ENCODE measurements around the gene LRRC8D. TPM values are rescaled to one million over a fixed set of nuclear protein-coding genes. Genes with fewer than 3 reads are reported as not detected.

The LRRC8D gene
- total and polyA plus RNA-seq, 2 experiments from 2014 or later: 30.1 to 30.7 TPM

DNA sequence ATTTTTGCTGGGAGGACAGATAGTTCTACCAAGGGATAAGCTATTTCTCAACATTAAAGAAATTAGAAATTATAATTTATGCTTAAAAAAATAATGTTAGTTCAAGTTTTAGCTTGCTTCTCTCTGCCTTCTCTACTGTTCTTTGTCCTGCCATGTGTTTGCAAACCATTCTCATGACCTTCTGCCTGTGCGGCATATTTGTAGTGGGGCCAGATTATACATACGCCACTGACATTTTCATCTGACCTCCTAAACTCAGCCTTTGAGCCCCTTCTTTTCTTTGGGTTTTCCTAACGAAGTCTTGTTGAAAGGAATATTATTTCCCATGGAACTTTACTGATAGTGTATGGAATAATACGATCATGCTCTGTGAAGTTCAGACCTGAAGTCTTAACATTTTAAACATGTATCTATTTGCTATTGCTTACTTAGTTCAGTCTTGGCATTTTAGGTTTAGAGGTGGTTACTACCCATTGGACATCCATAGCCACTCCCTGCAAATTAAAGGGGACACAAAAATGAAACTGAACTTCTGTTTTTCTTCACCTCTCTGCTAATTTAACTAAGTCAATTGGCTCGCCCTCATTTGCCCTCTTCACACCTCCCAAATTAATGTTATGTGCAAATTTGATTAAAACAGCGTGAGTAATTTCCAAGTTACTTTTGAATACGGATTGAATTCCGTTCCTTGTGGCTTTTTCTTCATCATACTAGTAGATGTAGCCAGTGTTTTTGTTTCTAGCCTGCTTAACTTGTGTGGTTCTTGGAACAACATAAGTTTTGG is 15.6 kb downstream of the LRRC8D start:
- Histone ChIP-seq H2AFZ (no peak overlapping the region), H3K36me3 (ENCODE audit: low read depth) (no peaks in the 10 kb centered on the region), H3K4me2 (ENCODE audit: unreplicated experiment) (no peak overlapping the region), H3K27ac (no peak overlapping the region), H3K9me3 (ENCODE audit: low read depth) (no peaks in the 10 kb centered on the region), H3F3A (ENCODE audit: insufficient read depth) (no peaks in the 10 kb centered on the region), H4K20me1 (ENCODE audit: insufficient read depth) (no peaks in the 10 kb centered on the region), H3K79me2 (ENCODE audit: insufficient read depth) (no peaks in the 10 kb centered on the region), H3K9me2 (ENCODE audit: insufficient read depth) (no peaks in the 10 kb centered on the region), H3K27me3 (replicated peaks; ENCODE audit: insufficient read depth) (no peaks in the 10 kb centered on the region), H3K4me3 (no peak overlapping the region), H3K4me1 (ENCODE audit: insufficient read depth) (no peaks in the 10 kb centered on the region), H3K9ac (no peak overlapping the region)
- 75 to 77% methylated on average over 8 of the region's 8 CpGs for WGBS, 2 experiments (ENCODE audit: low coverage in 1 of 2, low lambda C conversion rate in 2 of 2, missing lambda C conversion rate in 2 of 2)
- TF ChIP-seq EZH2 (IDR thresholded peaks at IDR 0.05; ENCODE audit: insufficient read depth, poor library complexity, severe bottlenecking) (no peak), EZH2phosphoT487 (IDR thresholded peaks at IDR 0.05; ENCODE audit: insufficient read depth, low read depth) (no peak)
- in situ Hi-C loops (cut with MboI): no loop called here
- DNase-seq: no peak

DNA sequence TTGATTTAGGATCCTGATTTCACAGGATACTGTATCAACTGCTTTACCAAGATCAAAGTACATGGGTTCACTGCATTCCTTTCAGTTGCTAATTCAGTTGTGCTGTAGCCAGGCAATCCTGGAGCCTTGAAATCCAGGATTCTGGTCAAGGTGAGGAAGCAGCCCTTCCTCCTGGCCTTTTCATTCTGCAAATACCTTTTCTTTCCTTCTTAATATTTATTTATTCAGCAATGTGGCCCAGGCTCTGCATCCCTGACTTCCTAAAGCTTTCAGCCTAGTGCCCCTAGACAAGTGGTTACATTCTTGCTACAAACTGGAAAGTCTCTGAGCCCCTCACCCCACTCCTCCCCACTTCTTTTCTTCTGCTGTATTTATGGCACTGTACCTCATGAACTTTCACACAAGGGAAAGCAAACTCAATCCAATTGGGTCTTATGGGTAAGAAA is 16.2 kb downstream of the LRRC8D start:
- H3K79me2 ChIP-seq (ENCODE audit: insufficient read depth): no peaks in the 10 kb centered on the region
- H3K9me2 ChIP-seq (ENCODE audit: insufficient read depth): no peaks in the 10 kb centered on the region
- H3K9me3 ChIP-seq (ENCODE audit: low read depth): no peaks in the 10 kb centered on the region
- H3K36me3 ChIP-seq (ENCODE audit: low read depth): no peaks in the 10 kb centered on the region
- no peak for DNase-seq
- in situ Hi-C loops (cut with MboI): no loop called here
- no peak overlapping the region for H3K4me3 ChIP-seq
- no peaks in the 10 kb centered on the region for H3K27me3 ChIP-seq (replicated peaks; ENCODE audit: insufficient read depth)
- H3F3A ChIP-seq (ENCODE audit: insufficient read depth): no peaks in the 10 kb centered on the region
- H3K9ac ChIP-seq: no peak overlapping the region
- H3K4me1 ChIP-seq (ENCODE audit: insufficient read depth): no peaks in the 10 kb centered on the region
- H2AFZ ChIP-seq: no peak overlapping the region
- no peak overlapping the region for H3K27ac ChIP-seq
- no peak overlapping the region for H3K4me2 ChIP-seq (ENCODE audit: unreplicated experiment)
- TF ChIP-seq EZH2 (IDR thresholded peaks at IDR 0.05; ENCODE audit: insufficient read depth, poor library complexity, severe bottlenecking): no peak
- no peak for TF ChIP-seq EZH2phosphoT487 (IDR thresholded peaks at IDR 0.05; ENCODE audit: insufficient read depth, low read depth)
- no peaks in the 10 kb centered on the region for H4K20me1 ChIP-seq (ENCODE audit: insufficient read depth)

DNA sequence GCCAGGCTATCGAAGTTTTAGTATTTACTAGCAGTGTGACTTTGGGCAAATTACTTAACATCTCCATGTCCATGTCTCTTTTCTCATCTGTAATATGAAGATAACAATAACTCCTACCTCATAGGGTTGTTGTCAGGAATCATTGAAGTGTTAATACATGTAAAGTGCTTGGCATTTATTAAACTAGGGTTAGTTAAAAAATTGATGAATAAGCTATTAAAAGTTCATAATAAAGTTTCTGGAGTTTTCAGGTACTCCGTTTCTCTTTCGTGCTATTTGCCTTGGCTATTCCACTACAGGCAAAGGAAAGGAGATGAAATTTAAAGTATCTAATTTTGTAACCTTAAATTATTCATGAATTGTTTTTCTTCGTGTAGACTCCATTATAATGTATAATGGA is 16.7 kb downstream of the LRRC8D start:
- 84 to 89% methylated on average over 4 of the region's 4 CpGs for WGBS, 2 experiments (ENCODE audit: low coverage in 1 of 2, low lambda C conversion rate in 2 of 2, missing lambda C conversion rate in 2 of 2)
- Histone ChIP-seq H4K20me1 (ENCODE audit: insufficient read depth) (no peaks in the 10 kb centered on the region), H3K79me2 (ENCODE audit: insufficient read depth) (no peaks in the 10 kb centered on the region), H3K27ac (no peak overlapping the region), H3K36me3 (ENCODE audit: low read depth) (no peaks in the 10 kb centered on the region), H3K27me3 (replicated peaks; ENCODE audit: insufficient read depth) (no peaks in the 10 kb centered on the region), H3K9me2 (ENCODE audit: insufficient read depth) (no peaks in the 10 kb centered on the region), H3K4me1 (ENCODE audit: insufficient read depth) (peaks cover 4% of the 10 kb centered on the region), H3K9me3 (ENCODE audit: low read depth) (no peaks in the 10 kb centered on the region), H3K4me3 (no peak overlapping the region), H2AFZ (no peak overlapping the region), H3K4me2 (ENCODE audit: unreplicated experiment) (no peak overlapping the region), H3K9ac (no peak overlapping the region), H3F3A (ENCODE audit: insufficient read depth) (no peaks in the 10 kb centered on the region)
- DNase-seq: no peak
- TF ChIP-seq EZH2 (IDR thresholded peaks at IDR 0.05; ENCODE audit: insufficient read depth, poor library complexity, severe bottlenecking): no peak
- TF ChIP-seq EZH2phosphoT487 (IDR thresholded peaks at IDR 0.05; ENCODE audit: insufficient read depth, low read depth): no peak
- in situ Hi-C loops (cut with MboI): no loop called here

DNA sequence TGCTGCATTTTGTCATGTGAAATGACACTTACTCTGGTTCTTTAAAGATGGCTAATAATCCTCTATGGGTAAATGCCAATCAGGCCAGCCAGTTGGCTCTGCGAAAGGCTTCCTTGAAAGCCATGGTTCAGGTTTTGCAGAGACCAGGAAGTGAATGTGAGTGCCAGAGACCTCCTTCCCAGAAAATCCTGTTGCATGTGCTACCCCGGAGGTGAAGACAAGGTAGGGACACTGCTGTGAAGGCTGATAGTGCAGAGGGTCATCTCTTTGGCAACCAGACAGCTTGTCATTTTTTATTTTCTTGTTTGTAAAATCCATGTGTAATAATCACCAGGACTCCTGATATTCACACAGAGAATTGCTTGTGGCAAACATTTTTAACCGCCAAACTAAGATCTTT is 18.7 kb downstream of the LRRC8D start:
- Histone ChIP-seq H3K9ac (no peak overlapping the region), H3K79me2 (ENCODE audit: insufficient read depth) (peaks cover 5% of the 10 kb centered on the region), H3K4me1 (ENCODE audit: insufficient read depth) (peaks cover 6% of the 10 kb centered on the region), H3K4me3 (no peak overlapping the region), H3K4me2 (ENCODE audit: unreplicated experiment) (no peak overlapping the region), H3K36me3 (ENCODE audit: low read depth) (no peaks in the 10 kb centered on the region), H3F3A (ENCODE audit: insufficient read depth) (peaks cover 4% of the 10 kb centered on the region; the same call in 1 of the 2 replicates), H4K20me1 (ENCODE audit: insufficient read depth) (no peaks in the 10 kb centered on the region), H3K9me3 (ENCODE audit: low read depth) (no peaks in the 10 kb centered on the region), H3K27me3 (replicated peaks; ENCODE audit: insufficient read depth) (no peaks in the 10 kb centered on the region), H3K27ac (no peak overlapping the region), H2AFZ (no peak overlapping the region), H3K9me2 (ENCODE audit: insufficient read depth) (no peaks in the 10 kb centered on the region)
- 92 to 94% methylated on average over 3 of the region's 3 CpGs for WGBS, 2 experiments (ENCODE audit: low coverage in 1 of 2, low lambda C conversion rate in 2 of 2, missing lambda C conversion rate in 2 of 2)
- no peak for TF ChIP-seq EZH2 (IDR thresholded peaks at IDR 0.05; ENCODE audit: insufficient read depth, poor library complexity, severe bottlenecking)
- TF ChIP-seq EZH2phosphoT487 (IDR thresholded peaks at IDR 0.05; ENCODE audit: insufficient read depth, low read depth): no peak
- DNase-seq: no peak
- in situ Hi-C loops (cut with MboI): no loop called here

Measured in GM23248 (cell line).